ENCODE measurements around the gene DCDC2B. TPM values are rescaled to one million over a fixed set of nuclear protein-coding genes. Genes with fewer than 3 reads are reported as not detected.

DCDC2B gene
- total RNA-seq, 1 donor from 2014 or later = not detected

DNA sequence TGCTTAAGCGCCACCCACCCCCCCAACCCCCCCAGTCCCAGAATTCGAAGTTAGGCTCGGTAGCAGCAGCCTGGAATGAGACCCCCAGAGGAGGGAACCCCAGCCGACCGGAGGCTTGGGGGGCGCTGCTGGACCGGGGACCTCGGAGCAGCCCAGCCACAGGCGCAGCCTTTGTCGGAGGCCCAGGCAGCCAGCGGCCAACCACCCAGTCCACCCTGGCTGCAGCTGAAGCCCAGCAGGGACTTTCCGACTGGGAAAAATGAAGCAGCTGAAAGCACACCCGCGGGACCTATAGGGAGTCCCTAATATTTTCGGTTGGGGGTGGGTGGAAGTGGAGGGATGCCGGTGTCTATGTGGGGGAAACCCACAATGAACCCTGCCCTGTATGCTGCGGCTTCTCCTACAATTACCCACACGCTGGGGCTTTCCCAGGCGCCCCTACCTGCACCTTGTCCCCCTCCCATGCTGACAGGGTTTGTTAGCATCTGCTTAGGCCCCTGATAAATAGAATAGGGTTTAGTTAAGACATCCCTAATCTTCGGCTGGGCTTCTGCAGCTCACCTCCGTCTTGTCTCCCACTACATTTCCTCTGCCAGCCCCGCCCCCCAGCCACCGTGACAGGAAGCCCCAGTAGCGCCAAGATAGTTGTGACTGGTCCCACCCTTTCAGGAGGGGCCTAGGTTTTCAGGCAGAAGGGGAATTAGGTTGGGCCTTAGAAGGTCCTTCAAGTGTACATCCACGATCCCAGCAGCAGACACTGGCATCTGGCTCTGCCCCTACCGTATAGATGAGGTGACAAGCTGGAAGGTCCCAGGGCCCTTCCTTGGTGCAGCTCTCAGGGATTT, 7.7 kb upstream of the DCDC2B start:
- H3K4me1 Mint-ChIP-seq (ENCODE audit: low read depth, unreplicated experiment) = peaks cover 29% of the 10 kb centered on the region
- no peak for TF ChIP-seq CTCF (IDR thresholded peaks at IDR 0.05; ENCODE audit: partially characterized antibody, unreplicated experiment)
- H3K36me3 Mint-ChIP-seq (ENCODE audit: unreplicated experiment) = no peaks in the 10 kb centered on the region
- H3K4me3 Mint-ChIP-seq (ENCODE audit: unreplicated experiment) = peak overlapping the region; percentile 79
- H3K27me3 Mint-ChIP-seq (ENCODE audit: unreplicated experiment) = peaks cover 14% of the 10 kb centered on the region
- peak overlapping the region; percentile 90 for H3K27ac Mint-ChIP-seq (ENCODE audit: unreplicated experiment)
- peak; percentile 68 for DNase-seq
- H3K9me3 Mint-ChIP-seq (ENCODE audit: unreplicated experiment) = peaks cover 20% of the 10 kb centered on the region

- DNase-seq = no peak
- Mint-ChIP-seq H3K4me3 (ENCODE audit: unreplicated experiment) (peak overlapping the region; percentile 91), H3K27me3 (ENCODE audit: unreplicated experiment) (peaks cover 18% of the 10 kb centered on the region), H3K9me3 (ENCODE audit: unreplicated experiment) (peaks cover 14% of the 10 kb centered on the region), H3K36me3 (ENCODE audit: unreplicated experiment) (no peaks in the 10 kb centered on the region), H3K4me1 (ENCODE audit: low read depth, unreplicated experiment) (peaks cover 7% of the 10 kb centered on the region), H3K27ac (ENCODE audit: unreplicated experiment) (no peak overlapping the region)
- no peak for TF ChIP-seq CTCF (IDR thresholded peaks at IDR 0.05; ENCODE audit: partially characterized antibody, unreplicated experiment)
Measured at GRCh38 chr1:32204943-32205361, 3.9 kb upstream of the DCDC2B start.

- TF ChIP-seq CTCF (IDR thresholded peaks at IDR 0.05; ENCODE audit: partially characterized antibody, unreplicated experiment) = no peak
- H3K36me3 Mint-ChIP-seq (ENCODE audit: unreplicated experiment) = no peaks in the 10 kb centered on the region
- H3K9me3 Mint-ChIP-seq (ENCODE audit: unreplicated experiment) = peaks cover 14% of the 10 kb centered on the region
- peaks cover 3% of the 10 kb centered on the region for H3K4me1 Mint-ChIP-seq (ENCODE audit: low read depth, unreplicated experiment)
- peak within 1 kb of the TSS; percentile 62 for H3K27ac Mint-ChIP-seq (ENCODE audit: unreplicated experiment)
- peak; percentile 88 for DNase-seq
- peaks cover 12% of the 10 kb centered on the region for H3K27me3 Mint-ChIP-seq (ENCODE audit: unreplicated experiment)
- peak within 1 kb of the TSS; percentile 91 for H3K4me3 Mint-ChIP-seq (ENCODE audit: unreplicated experiment)
Measured at GRCh38 chr1:32205401-32206370, 3.2 kb upstream of the DCDC2B start, which contains the start of gene IQCC. IQCC (plus strand) TSS chr1:32205671; CDS start chr1:32205682, 11 bp downstream.

DNA sequence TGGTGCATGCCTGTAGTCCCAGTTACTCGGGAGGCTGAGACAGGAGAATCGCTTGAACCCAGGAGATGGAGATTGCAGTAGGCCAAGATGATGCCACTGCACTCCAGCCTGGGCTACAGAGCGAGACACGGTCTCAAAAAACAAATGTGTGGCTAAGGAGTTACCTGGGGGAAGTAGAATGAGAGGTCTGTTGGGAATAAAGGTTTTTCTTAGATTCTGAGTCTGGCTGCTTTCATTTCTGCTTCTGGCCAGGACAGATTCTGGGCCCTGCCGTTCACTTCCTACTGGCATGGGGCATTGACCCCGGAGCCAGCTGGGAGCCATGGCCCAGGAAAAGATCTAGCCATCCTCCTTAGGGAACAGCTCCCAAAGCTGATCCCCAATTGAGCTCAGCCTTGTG, 420 bp upstream of the DCDC2B start:
- Mint-ChIP-seq H3K36me3 (ENCODE audit: unreplicated experiment) (no peaks in the 10 kb centered on the region), H3K4me1 (ENCODE audit: low read depth, unreplicated experiment) (no peaks in the 10 kb centered on the region), H3K9me3 (ENCODE audit: unreplicated experiment) (peaks cover 9% of the 10 kb centered on the region), H3K27ac (ENCODE audit: unreplicated experiment) (no peak overlapping the region), H3K27me3 (ENCODE audit: unreplicated experiment) (peaks cover 11% of the 10 kb centered on the region), H3K4me3 (ENCODE audit: unreplicated experiment) (no peak overlapping the region)
- DNase-seq = no peak
- TF ChIP-seq CTCF (IDR thresholded peaks at IDR 0.05; ENCODE audit: partially characterized antibody, unreplicated experiment) = no peak
